GM12891 (cell line): ENCODE measurements around the gene PGGHG.

Source experiments
- DNase-seq: peaks from one replicate; pipeline ENCODE4 v3.0.0; 2011; ENCODE audit warnings: low spot score; ENCODE audit not compliant: insufficient read length
- FAIRE-seq: peaks from 2 replicates; lab custom pipeline; 2011; peaks lifted over from hg19 to GRCh38; lab: Jason Lieb, UNC
- PAX5 ChIP-seq: IDR thresholded peaks from 2 replicates; pipeline ENCODE4 v1.6.1; 2011; ENCODE audit warnings: low read length, moderate library complexity, mild to moderate bottlenecking; ENCODE audit not compliant: insufficient read depth, severe bottlenecking
- POLR2A ChIP-seq: IDR thresholded peaks from 2 replicates; pipeline ENCODE4 v1.6.1; 2011; ENCODE audit warnings: low read depth, low read length, control low read depth
- POLR2AphosphoS5 ChIP-seq: IDR thresholded peaks from 2 replicates; pipeline ENCODE4 v1.6.1; 2011; ENCODE audit warnings: low read depth, low read length, control low read depth
- POU2F2 ChIP-seq: IDR thresholded peaks from 2 replicates; pipeline ENCODE4 v1.6.1; 2011; ENCODE audit warnings: low read depth, mild to moderate bottlenecking, control low read depth, low read length, moderate library complexity
- SPI1 ChIP-seq: IDR thresholded peaks from 2 replicates; pipeline ENCODE4 v1.6.1; 2011; ENCODE audit warnings: low read depth, low read length, control low read depth
- TAF1 ChIP-seq: IDR thresholded peaks from 2 replicates; pipeline ENCODE4 v1.6.1; 2011; ENCODE audit warnings: low read depth, low read length, control low read depth

PGGHG gene

GRCh38 chr11:279040-279965 lies 9.6 kb upstream of the PGGHG start:
- FAIRE-seq (no peak), DNase-seq (peak; percentile 29)
- TF ChIP-seq POLR2A (no peak), PAX5 (no peak), SPI1 (no peak), POU2F2 (no peak), TAF1 (no peak), POLR2AphosphoS5 (no peak)

GRCh38 chr11:279966-280705 lies 8.8 kb upstream of the PGGHG start:
- FAIRE-seq = peak; percentile 73
- TF ChIP-seq TAF1 (no peak), SPI1 (no peak), POU2F2 (no peak), POLR2A (no peak), POLR2AphosphoS5 (no peak), PAX5 (no peak)
- peak; percentile 61 for DNase-seq

GRCh38 chr11:280706-281485 lies 8.0 kb upstream of the PGGHG start:
- FAIRE-seq = peak; percentile 80

GRCh38 chr11:281486-282161 lies 7.3 kb upstream of the PGGHG start:
- FAIRE-seq (no peak), DNase-seq (no peak)
- TF ChIP-seq POLR2AphosphoS5 (no peak), PAX5 (no peak), POLR2A (no peak), TAF1 (no peak), SPI1 (no peak), POU2F2 (no peak)

More at GRCh38 chr11:280706-281485, 8.0 kb upstream of the PGGHG start:
- DNase-seq = peak; percentile 58
- TF ChIP-seq PAX5 = no peak
- no peak for TF ChIP-seq POLR2A
- no peak for TF ChIP-seq TAF1
- 0 out of 2 replicates have a peak, but pooled peaks have one; percentile 16 for TF ChIP-seq SPI1

GRCh38 chr11:282171-282570 lies 6.8 kb upstream of the PGGHG start:
- TF ChIP-seq POLR2AphosphoS5 = no peak
- DNase-seq (no peak), FAIRE-seq (no peak)

- FAIRE-seq = no peak
- TF ChIP-seq POU2F2 (no peak), POLR2A (no peak), PAX5 (no peak), SPI1 (no peak), TAF1 (no peak), POLR2AphosphoS5 (no peak)
- DNase-seq = no peak
Measured at GRCh38 chr11:282630-283360, 6.1 kb upstream of the PGGHG start.

GRCh38 chr11:283405-284104 lies 5.4 kb upstream of the PGGHG start:
- FAIRE-seq (no peak), DNase-seq (no peak)
- TF ChIP-seq POLR2AphosphoS5 (no peak), POU2F2 (no peak), SPI1 (no peak), TAF1 (no peak), PAX5 (no peak), POLR2A (no peak)
